ENCODE results near the gene SPOCK2. TPM values are rescaled to one million over a fixed set of nuclear protein-coding genes. Genes with fewer than 3 reads are reported as not detected.
"Not testable (repeated sequence)": the region's sequence is repeated elsewhere in the genome, so short reads cannot be mapped to it uniquely, and the experiment has no call there.

Gene SPOCK2
- total RNA-seq, 3 donors from 2014 or later = 3.1 to 12.3 (median 7.4) TPM

GRCh38 chr10:72114706-72115450 lies 26.5 kb upstream of the SPOCK2 start:
- H3K36me3 ChIP-seq (ENCODE audit: low read depth) = no peaks in the 10 kb centered on the region
- intact Hi-C loops (cut with DNase I, micrococcal nuclease) = no loop called here
- no peak overlapping the region for H3K4me3 ChIP-seq
- no peaks in the 10 kb centered on the region for H3K9me3 ChIP-seq
- no peak for ATAC-seq
- no peak for DNase-seq
- no peaks in the 10 kb centered on the region for H3K4me1 ChIP-seq (ENCODE audit: low read depth)
- no peak for TF ChIP-seq CTCF (IDR thresholded peaks at IDR 0.05)

- H3K9me3 ChIP-seq = no peaks in the 10 kb centered on the region
- H3K36me3 ChIP-seq (ENCODE audit: low read depth) = no peaks in the 10 kb centered on the region
- TF ChIP-seq CTCF (IDR thresholded peaks at IDR 0.05) = no peak
- DNase-seq (no peak), ATAC-seq (no peak)
- intact Hi-C loops (cut with DNase I, micrococcal nuclease) = no loop called here
- no peak overlapping the region for H3K4me3 ChIP-seq
- no peaks in the 10 kb centered on the region for H3K4me1 ChIP-seq (ENCODE audit: low read depth)
Observed at GRCh38 chr10:72110673-72111401, 22.5 kb upstream of the SPOCK2 start.

- ATAC-seq = peak; percentile 56
- Histone ChIP-seq H3K9me3 (no peaks in the 10 kb centered on the region), H3K4me3 (no peak overlapping the region), H3K36me3 (ENCODE audit: low read depth) (no peaks in the 10 kb centered on the region), H3K4me1 (ENCODE audit: low read depth) (no peaks in the 10 kb centered on the region)
- no peak for TF ChIP-seq CTCF (IDR thresholded peaks at IDR 0.05)
- intact Hi-C loops (cut with DNase I, micrococcal nuclease) = no loop called here
- DNase-seq = peak in 1 of 3 donors; percentile 43
Observed at GRCh38 chr10:72109636-72110157, 21.3 kb upstream of the SPOCK2 start.

GRCh38 chr10:72108830-72109635 lies 20.7 kb upstream of the SPOCK2 start:
- no peak for DNase-seq
- intact Hi-C loops (cut with DNase I, micrococcal nuclease) = no loop called here

GRCh38 chr10:72108004-72108370 lies 19.6 kb upstream of the SPOCK2 start:
- H3K4me1 ChIP-seq (ENCODE audit: low read depth); H3K36me3 ChIP-seq (ENCODE audit: low read depth); ATAC-seq: not testable (repeated sequence)

More at GRCh38 chr10:72108830-72109635, 20.7 kb upstream of the SPOCK2 start:
- H3K36me3 ChIP-seq (ENCODE audit: low read depth) = no peaks in the 10 kb centered on the region
- no peaks in the 10 kb centered on the region for H3K4me1 ChIP-seq (ENCODE audit: low read depth)
- H3K4me3 ChIP-seq = no peak overlapping the region
- TF ChIP-seq CTCF (IDR thresholded peaks at IDR 0.05) = no peak
- ATAC-seq = no peak
- H3K9me3 ChIP-seq = no peaks in the 10 kb centered on the region

More at GRCh38 chr10:72108004-72108370, 19.6 kb upstream of the SPOCK2 start:
- DNase-seq; H3K4me3 ChIP-seq; H3K9me3 ChIP-seq; intact Hi-C loops (cut with DNase I, micrococcal nuclease): not testable (repeated sequence)
